GM19324 (cell line): Measurements from ENCODE around the gene DCDC2.
A peak's percentile ranks its signal among the peaks of the same experiment; 100 is the strongest.
"Not testable (repeated sequence)": the region's sequence is repeated elsewhere in the genome, so short reads cannot be mapped to it uniquely, and the experiment has no call there.

Experiments
- ATAC-seq: cut with Tn5 transposase; IDR thresholded peaks from one replicate; pipeline ENCODE4 v1.9.1; 2021; ENCODE audit warnings: mild to moderate bottlenecking, moderate library complexity; ENCODE audit not compliant: unreplicated experiment, low FRiP score

Gene DCDC2

GRCh38 chr6:24329022-24329421 lies 28.8 kb downstream of the DCDC2 start:
- ATAC-seq = no peak

GRCh38 chr6:24327756-24328155 lies 30.1 kb downstream of the DCDC2 start:
- ATAC-seq = no peak

GRCh38 chr6:24325978-24326377 lies 31.9 kb downstream of the DCDC2 start:
- ATAC-seq = no peak

- no peak for ATAC-seq
These were observed 33.2 kb downstream of the DCDC2 start for GRCh38 chr6:24324617-24325016.

GRCh38 chr6:24323632-24324337 lies 34.1 kb downstream of the DCDC2 start:
- no peak for ATAC-seq

GRCh38 chr6:24322924-24323323 lies 34.9 kb downstream of the DCDC2 start:
- ATAC-seq = no peak

- ATAC-seq = not testable (repeated sequence)
These were observed 35.4 kb downstream of the DCDC2 start for GRCh38 chr6:24322446-24322845.

GRCh38 chr6:24321538-24322162 lies 36.2 kb downstream of the DCDC2 start:
- no peak for ATAC-seq

- ATAC-seq = no peak
These were observed 44.4 kb downstream of the DCDC2 start for GRCh38 chr6:24313251-24314141.

- not testable (repeated sequence) for ATAC-seq
These were observed 46.1 kb downstream of the DCDC2 start for GRCh38 chr6:24311775-24312174.

GRCh38 chr6:24307881-24308280 lies 50.0 kb downstream of the DCDC2 start:
- no peak for ATAC-seq

- no peak for ATAC-seq
These were observed 50.9 kb downstream of the DCDC2 start for GRCh38 chr6:24306936-24307335.

GRCh38 chr6:24306038-24306437 lies 51.8 kb downstream of the DCDC2 start:
- no peak for ATAC-seq

GRCh38 chr6:24296944-24297343 lies 60.9 kb downstream of the DCDC2 start:
- ATAC-seq = no peak

GRCh38 chr6:24293852-24294251 lies 64.0 kb downstream of the DCDC2 start:
- not testable (repeated sequence) for ATAC-seq

- ATAC-seq = no peak
These were observed 70.6 kb downstream of the DCDC2 start for GRCh38 chr6:24287239-24287638.

GRCh38 chr6:24284006-24284405 lies 73.9 kb downstream of the DCDC2 start:
- ATAC-seq = no peak

GRCh38 chr6:24283043-24283985 lies 74.5 kb downstream of the DCDC2 start:
- ATAC-seq = peak; percentile 73

- ATAC-seq = no peak
These were observed 83.3 kb downstream of the DCDC2 start for GRCh38 chr6:24274441-24275083.
